Erythroblast (primary cell): ENCODE measurements around the gene MYZAP.

Experiments
- GATA1 ChIP-seq: IDR thresholded peaks from 2 replicates; pipeline ENCODE4 v1.6.1; 2011; ENCODE audit warnings: low read depth, mild to moderate bottlenecking, control low read depth, low read length, moderate library complexity
- POLR2A ChIP-seq: IDR thresholded peaks from 2 replicates; pipeline ENCODE4 v1.6.1; 2011; ENCODE audit warnings: mild to moderate bottlenecking, low read length

DNA sequence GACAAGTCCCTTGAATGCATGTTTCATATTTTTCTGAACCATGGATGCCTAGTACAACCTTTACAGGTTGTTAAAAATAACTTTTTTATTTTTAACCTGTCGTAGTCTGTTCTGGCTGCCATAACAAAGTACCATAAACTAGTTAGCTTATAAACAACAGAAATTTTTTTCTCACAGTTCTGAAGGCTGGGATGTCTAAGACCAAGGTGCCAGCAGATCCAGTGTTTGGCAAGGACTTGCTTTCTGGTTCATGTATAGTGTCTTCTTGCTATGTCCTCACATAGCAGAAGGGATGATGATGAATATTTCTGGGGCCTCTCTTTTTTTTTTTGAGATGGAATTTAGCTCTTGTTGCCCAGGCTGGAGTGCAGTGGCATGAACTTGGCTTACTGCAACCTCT is 91.8 kb downstream of the MYZAP start:
- TF ChIP-seq POLR2A = no peak
- TF ChIP-seq GATA1 = no peak
